ENCODE results near the gene FGF8. TPM values are rescaled to one million over a fixed set of nuclear protein-coding genes. Genes with fewer than 3 reads are reported as not detected.
A peak's percentile ranks its signal among the peaks of the same experiment; 100 is the strongest.

Gene FGF8
- total and polyA plus RNA-seq, 9 of the 15 experiments (the other 6 are each of a cell fraction or from before 2014, with no cell fraction given) = 0.13 to 0.82 (median 0.37) TPM; not detected in 5

DNA sequence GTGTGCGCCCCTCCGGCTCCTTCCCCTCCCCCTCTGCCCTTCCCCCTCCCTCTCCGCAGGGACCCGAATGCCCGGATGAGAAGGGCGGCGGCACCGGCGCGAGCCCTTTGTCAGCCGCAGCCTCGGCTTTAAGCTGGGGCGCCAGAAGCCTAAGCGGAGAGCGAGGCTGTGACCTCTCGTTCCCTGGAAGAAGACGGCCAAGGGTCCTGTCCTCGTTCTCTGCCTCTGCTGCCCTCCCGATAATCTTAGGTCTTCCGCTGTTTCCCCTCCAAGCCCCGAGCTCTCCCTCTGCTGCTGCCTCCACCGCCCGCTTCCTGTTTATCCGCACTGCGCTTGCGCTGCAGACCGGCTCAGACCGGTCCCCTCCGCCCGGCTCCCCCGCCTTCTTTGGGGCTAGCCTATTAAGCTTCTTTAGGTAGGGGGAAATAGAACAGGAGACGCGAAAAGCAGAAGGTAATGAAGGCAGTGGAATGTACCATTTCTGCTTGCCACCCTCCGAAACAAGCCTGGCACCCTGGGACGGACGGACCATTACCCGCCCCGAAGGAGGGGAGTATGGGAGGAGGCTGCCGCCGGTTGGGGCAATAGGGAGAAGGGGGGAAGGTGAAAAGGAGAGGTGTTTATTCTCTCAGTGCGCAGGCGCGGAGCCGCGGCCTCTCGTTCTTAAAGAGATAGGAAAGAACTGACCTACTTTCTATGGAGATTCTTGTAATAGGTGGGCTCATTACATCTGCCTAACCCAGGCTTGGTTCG is 42.4 kb upstream of the FGF8 start, which contains the start of gene OGA (continued):
- TF ChIP-seq, protein P1, sequence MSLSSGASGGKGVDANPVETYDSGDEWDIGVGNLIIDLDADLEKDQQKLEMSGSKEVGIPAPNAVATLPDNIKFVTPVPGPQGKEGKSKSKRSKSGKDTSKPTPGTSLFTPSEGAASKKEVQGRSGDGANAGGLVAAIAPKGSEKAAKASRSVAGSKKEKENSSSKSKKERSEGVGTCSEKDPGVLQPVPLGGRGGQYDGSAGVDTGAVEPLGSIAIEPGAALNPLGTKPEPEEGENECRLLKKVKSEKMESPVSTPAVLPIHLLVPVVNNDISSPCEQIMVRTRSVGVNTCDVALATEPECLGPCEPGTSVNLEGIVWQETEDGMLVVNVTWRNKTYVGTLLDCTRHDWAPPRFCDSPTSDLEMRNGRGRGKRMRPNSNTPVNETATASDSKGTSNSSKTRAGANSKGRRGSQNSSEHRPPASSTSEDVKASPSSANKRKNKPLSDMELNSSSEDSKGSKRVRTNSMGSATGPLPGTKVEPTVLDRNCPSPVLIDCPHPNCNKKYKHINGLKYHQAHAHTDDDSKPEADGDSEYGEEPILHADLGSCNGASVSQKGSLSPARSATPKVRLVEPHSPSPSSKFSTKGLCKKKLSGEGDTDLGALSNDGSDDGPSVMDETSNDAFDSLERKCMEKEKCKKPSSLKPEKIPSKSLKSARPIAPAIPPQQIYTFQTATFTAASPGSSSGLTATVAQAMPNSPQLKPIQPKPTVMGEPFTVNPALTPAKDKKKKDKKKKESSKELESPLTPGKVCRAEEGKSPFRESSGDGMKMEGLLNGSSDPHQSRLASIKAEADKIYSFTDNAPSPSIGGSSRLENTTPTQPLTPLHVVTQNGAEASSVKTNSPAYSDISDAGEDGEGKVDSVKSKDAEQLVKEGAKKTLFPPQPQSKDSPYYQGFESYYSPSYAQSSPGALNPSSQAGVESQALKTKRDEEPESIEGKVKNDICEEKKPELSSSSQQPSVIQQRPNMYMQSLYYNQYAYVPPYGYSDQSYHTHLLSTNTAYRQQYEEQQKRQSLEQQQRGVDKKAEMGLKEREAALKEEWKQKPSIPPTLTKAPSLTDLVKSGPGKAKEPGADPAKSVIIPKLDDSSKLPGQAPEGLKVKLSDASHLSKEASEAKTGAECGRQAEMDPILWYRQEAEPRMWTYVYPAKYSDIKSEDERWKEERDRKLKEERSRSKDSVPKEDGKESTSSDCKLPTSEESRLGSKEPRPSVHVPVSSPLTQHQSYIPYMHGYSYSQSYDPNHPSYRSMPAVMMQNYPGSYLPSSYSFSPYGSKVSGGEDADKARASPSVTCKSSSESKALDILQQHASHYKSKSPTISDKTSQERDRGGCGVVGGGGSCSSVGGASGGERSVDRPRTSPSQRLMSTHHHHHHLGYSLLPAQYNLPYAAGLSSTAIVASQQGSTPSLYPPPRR (CRISPR knock-in tag; IDR thresholded peaks at IDR 0.05; ENCODE audit: borderline replicate concordance) = no peak
- TF ChIP-seq MTA1 (IDR thresholded peaks at IDR 0.05; ENCODE audit: borderline replicate concordance) (no peak), KLF6 (CRISPR knock-in tag; IDR thresholded peaks at IDR 0.05; ENCODE audit: borderline replicate concordance) (peak; percentile 48; the same call in 1 of the 2 replicates), SMAD2 (IDR thresholded peaks at IDR 0.05; ENCODE audit: low read depth, low read length) (no peak), BRD9 (IDR thresholded peaks at IDR 0.05; ENCODE audit: low read depth, partially characterized antibody) (peak; percentile 68), LARP7 (IDR thresholded peaks at IDR 0.05) (0 out of 2 replicates have a peak, but pooled peaks have one; percentile 53), CREB1 (IDR thresholded peaks at IDR 0.05) (peak; percentile 33; the same call in 1 of the 2 replicates), CREB1 (CRISPR knock-in tag; IDR thresholded peaks at IDR 0.05) (peak; percentile 46; the same call in 1 of the 2 replicates), NFIX (CRISPR knock-in tag; IDR thresholded peaks at IDR 0.05; ENCODE audit: low read depth) (no peak), ZNF316 (IDR thresholded peaks at IDR 0.05) (no peak), ZNF347 (CRISPR knock-in tag; IDR thresholded peaks at IDR 0.05; ENCODE audit: low read depth) (no peak), MCM7 (IDR thresholded peaks at IDR 0.05) (no peak), CSDE1 (IDR thresholded peaks at IDR 0.05) (no peak), RBM14 (IDR thresholded peaks at IDR 0.05; ENCODE audit: borderline replicate concordance, insufficient read depth, low read depth, low read length) (no peak), ZZZ3 (IDR thresholded peaks at IDR 0.05) (no peak), NELFE (IDR thresholded peaks at IDR 0.05; ENCODE audit: insufficient read depth, insufficient read length) (no peak), ZSCAN32 (CRISPR knock-in tag; IDR thresholded peaks at IDR 0.05) (no peak)
- TF ChIP-seq, protein P2, sequence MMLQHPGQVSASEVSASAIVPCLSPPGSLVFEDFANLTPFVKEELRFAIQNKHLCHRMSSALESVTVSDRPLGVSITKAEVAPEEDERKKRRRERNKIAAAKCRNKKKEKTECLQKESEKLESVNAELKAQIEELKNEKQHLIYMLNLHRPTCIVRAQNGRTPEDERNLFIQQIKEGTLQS (IDR thresholded peaks at IDR 0.05) = no peak; the same call in 1 of the 2 replicates
- TF ChIP-seq, protein P2 (CRISPR knock-in tag; conservative IDR thresholded peaks at IDR 0.05) = no peak
- TF ChIP-seq, protein P3, sequence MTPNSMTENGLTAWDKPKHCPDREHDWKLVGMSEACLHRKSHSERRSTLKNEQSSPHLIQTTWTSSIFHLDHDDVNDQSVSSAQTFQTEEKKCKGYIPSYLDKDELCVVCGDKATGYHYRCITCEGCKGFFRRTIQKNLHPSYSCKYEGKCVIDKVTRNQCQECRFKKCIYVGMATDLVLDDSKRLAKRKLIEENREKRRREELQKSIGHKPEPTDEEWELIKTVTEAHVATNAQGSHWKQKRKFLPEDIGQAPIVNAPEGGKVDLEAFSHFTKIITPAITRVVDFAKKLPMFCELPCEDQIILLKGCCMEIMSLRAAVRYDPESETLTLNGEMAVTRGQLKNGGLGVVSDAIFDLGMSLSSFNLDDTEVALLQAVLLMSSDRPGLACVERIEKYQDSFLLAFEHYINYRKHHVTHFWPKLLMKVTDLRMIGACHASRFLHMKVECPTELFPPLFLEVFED (CRISPR knock-in tag; conservative IDR thresholded peaks at IDR 0.05) = 0 out of 2 replicates have a peak, but pooled peaks have one; percentile 20
- TF ChIP-seq, protein P4, sequence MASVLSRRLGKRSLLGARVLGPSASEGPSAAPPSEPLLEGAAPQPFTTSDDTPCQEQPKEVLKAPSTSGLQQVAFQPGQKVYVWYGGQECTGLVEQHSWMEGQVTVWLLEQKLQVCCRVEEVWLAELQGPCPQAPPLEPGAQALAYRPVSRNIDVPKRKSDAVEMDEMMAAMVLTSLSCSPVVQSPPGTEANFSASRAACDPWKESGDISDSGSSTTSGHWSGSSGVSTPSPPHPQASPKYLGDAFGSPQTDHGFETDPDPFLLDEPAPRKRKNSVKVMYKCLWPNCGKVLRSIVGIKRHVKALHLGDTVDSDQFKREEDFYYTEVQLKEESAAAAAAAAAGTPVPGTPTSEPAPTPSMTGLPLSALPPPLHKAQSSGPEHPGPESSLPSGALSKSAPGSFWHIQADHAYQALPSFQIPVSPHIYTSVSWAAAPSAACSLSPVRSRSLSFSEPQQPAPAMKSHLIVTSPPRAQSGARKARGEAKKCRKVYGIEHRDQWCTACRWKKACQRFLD (CRISPR knock-in tag; IDR thresholded peaks at IDR 0.05) = peak; percentile 67; the same call in 1 of the 2 replicates

All from K562 (cell line).